ENCODE data around the gene MARCHF3.

- TF ChIP-seq, protein P1, sequence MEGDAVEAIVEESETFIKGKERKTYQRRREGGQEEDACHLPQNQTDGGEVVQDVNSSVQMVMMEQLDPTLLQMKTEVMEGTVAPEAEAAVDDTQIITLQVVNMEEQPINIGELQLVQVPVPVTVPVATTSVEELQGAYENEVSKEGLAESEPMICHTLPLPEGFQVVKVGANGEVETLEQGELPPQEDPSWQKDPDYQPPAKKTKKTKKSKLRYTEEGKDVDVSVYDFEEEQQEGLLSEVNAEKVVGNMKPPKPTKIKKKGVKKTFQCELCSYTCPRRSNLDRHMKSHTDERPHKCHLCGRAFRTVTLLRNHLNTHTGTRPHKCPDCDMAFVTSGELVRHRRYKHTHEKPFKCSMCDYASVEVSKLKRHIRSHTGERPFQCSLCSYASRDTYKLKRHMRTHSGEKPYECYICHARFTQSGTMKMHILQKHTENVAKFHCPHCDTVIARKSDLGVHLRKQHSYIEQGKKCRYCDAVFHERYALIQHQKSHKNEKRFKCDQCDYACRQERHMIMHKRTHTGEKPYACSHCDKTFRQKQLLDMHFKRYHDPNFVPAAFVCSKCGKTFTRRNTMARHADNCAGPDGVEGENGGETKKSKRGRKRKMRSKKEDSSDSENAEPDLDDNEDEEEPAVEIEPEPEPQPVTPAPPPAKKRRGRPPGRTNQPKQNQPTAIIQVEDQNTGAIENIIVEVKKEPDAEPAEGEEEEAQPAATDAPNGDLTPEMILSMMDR (IDR thresholded peaks at IDR 0.05; ENCODE audit: low read length), result no peak
- TF ChIP-seq EZH2 (IDR thresholded peaks at IDR 0.05; ENCODE audit: borderline replicate concordance, low read length), result no peak
Measured at GRCh38 chr5:127031147-127031862, 947 bp upstream of the MARCHF3 start.

All from OCI-LY1 (cell line).